PC-9 (cell line): ENCODE results near the gene GGCT. TPM values are rescaled to one million over a fixed set of nuclear protein-coding genes. Genes with fewer than 3 reads are reported as not detected.

Experiments used
- BruUV-seq: library from RNA; stranded (reverse); fragments of 400-500 nt; replicated peaks from 2 replicates; lab custom pipeline; 2021; lab: Mats Ljungman, UMichigan
- CTCF ChIA-PET: fragments of 300-600 bp; sonication (Branson Sonifier 250); formaldehyde crosslinking; loops from one replicate; lab custom pipeline; 2022; ENCODE audit warnings: antibody characterized with exemption; lab: Charles Lee
- POLR2A ChIA-PET: fragments of 300-600 bp; sonication (Branson Sonifier 250); formaldehyde crosslinking; loops from one replicate; lab custom pipeline; 2022; ENCODE audit warnings: antibody characterized with exemption; ENCODE audit not compliant: unreplicated experiment; lab: Charles Lee
- DNase-seq, 2 experiments: peaks; one replicate each; pipeline versions ENCODE4 v3.0.0 to v3.0.0-alpha.2; 2015 to 2022; ENCODE audit warnings: mixed read lengths in 1 of 2
- H2AFZ ChIP-seq: fragments of 200-600 bp; sonication (generic); 2 replicates; pipeline ENCODE4 v1.8.1; 2017; ENCODE audit warnings: antibody characterized with exemption
- H3F3A ChIP-seq: fragments of 200-600 bp; sonication (generic); 2 replicates; pipeline ENCODE4 v1.8.1; 2017; ENCODE audit warnings: antibody characterized with exemption, mild to moderate bottlenecking, low read depth; ENCODE audit not compliant: insufficient read depth
- H3K27ac ChIP-seq: fragments of 200-600 bp; sonication (generic); 2 replicates; pipeline ENCODE4 v1.6.1; 2016; ENCODE audit warnings: mixed run types
- H3K27me3 ChIP-seq: fragments of 200-600 bp; sonication (generic); 2 replicates; pipeline ENCODE4 v1.6.1; 2016; ENCODE audit warnings: low read depth, mixed run types; ENCODE audit not compliant: insufficient read depth
- H3K36me3 ChIP-seq: fragments of 200-600 bp; sonication (generic); 2 replicates; pipeline ENCODE4 v1.6.1; 2016; ENCODE audit warnings: low read depth, mixed run types
- H3K4me1 ChIP-seq: fragments of 200-600 bp; sonication (generic); replicated peaks from 2 replicates; pipeline ENCODE4 v1.6.1; 2016; ENCODE audit warnings: mixed run types; ENCODE audit not compliant: insufficient read depth
- H3K4me2 ChIP-seq: fragments of 200-600 bp; sonication (generic); 2 replicates; pipeline ENCODE4 v1.6.1; 2017; ENCODE audit warnings: mixed run types
- H3K4me3 ChIP-seq: fragments of 200-600 bp; sonication (generic); 2 replicates; pipeline ENCODE4 v1.6.1; 2016; ENCODE audit warnings: mixed run types
- H3K79me2 ChIP-seq: fragments of 200-600 bp; sonication (generic); 2 replicates; pipeline ENCODE4 v1.6.1; 2017; ENCODE audit warnings: low read depth, mixed run types
- H3K9me2 ChIP-seq: fragments of 200-600 bp; sonication (generic); 2 replicates; pipeline ENCODE4 v1.8.1; 2017; ENCODE audit warnings: mild to moderate bottlenecking; ENCODE audit not compliant: insufficient read depth
- H3K9me3 ChIP-seq: fragments of 200-600 bp; sonication (generic); 2 replicates; pipeline ENCODE4 v1.8.1; 2016; ENCODE audit warnings: low read depth; ENCODE audit not compliant: insufficient read depth
- H4K20me1 ChIP-seq: fragments of 200-600 bp; sonication (generic); 2 replicates; pipeline ENCODE4 v1.8.1; 2017; ENCODE audit not compliant: insufficient read depth
- EZH2 ChIP-seq: fragments of 200-600 bp; sonication (generic); IDR thresholded peaks from 2 replicates; pipeline ENCODE4 v1.8.0; 2017; ENCODE audit warnings: antibody characterized with exemption, low read depth
- intact Hi-C: fragments of 100-400 bp; cut with micrococcal nuclease; formaldehyde crosslinking; loops from one replicate; pipeline ENCODE4 v1.10.0; 2022; ENCODE audit not compliant: unreplicated experiment
- total RNA-seq: library from RNA; stranded (reverse); gene quantifications from 2 replicates; pipeline ENCODE4 v1.2.3, GENCODE V29; 2021
- TF ChIP-seq, protein P1 (sequence below): fragments of 200-600 bp; sonication (generic); conservative IDR thresholded peaks from 2 replicates; pipeline ENCODE4 v1.6.1; 2017; ENCODE audit warnings: mixed run types, antibody characterized with exemption, mild to moderate bottlenecking, moderate library complexity

GGCT gene
- total RNA-seq, 1 experiment from 2014 or later: 162 TPM

GRCh38 chr7:30465811-30466180 lies 38.8 kb downstream of the GGCT start:
- intact Hi-C loops: no loop called here
- Histone ChIP-seq H3K79me2 (peaks cover 18% of the 10 kb centered on the region), H4K20me1 (no peaks in the 10 kb centered on the region), H3K9me3 (no peaks in the 10 kb centered on the region), H3K4me2 (no peak overlapping the region), H3F3A (peaks cover under 1% of the 10 kb centered on the region; the same call in 1 of the 2 replicates), H2AFZ (no peak overlapping the region), H3K27me3 (no peaks in the 10 kb centered on the region), H3K36me3 (0 out of 2 replicates have a peak, but pooled peaks cover 7% of the 10 kb centered on the region), H3K9me2 (no peaks in the 10 kb centered on the region), H3K27ac (no peak overlapping the region), H3K4me1 (peaks cover 12% of the 10 kb centered on the region), H3K4me3 (no peak overlapping the region)
- TF ChIP-seq, protein P1, sequence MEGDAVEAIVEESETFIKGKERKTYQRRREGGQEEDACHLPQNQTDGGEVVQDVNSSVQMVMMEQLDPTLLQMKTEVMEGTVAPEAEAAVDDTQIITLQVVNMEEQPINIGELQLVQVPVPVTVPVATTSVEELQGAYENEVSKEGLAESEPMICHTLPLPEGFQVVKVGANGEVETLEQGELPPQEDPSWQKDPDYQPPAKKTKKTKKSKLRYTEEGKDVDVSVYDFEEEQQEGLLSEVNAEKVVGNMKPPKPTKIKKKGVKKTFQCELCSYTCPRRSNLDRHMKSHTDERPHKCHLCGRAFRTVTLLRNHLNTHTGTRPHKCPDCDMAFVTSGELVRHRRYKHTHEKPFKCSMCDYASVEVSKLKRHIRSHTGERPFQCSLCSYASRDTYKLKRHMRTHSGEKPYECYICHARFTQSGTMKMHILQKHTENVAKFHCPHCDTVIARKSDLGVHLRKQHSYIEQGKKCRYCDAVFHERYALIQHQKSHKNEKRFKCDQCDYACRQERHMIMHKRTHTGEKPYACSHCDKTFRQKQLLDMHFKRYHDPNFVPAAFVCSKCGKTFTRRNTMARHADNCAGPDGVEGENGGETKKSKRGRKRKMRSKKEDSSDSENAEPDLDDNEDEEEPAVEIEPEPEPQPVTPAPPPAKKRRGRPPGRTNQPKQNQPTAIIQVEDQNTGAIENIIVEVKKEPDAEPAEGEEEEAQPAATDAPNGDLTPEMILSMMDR: no peak
- TF ChIP-seq EZH2: no peak
- CTCF ChIA-PET: no interaction called here
- BruUV-seq: no TSS peak
- POLR2A ChIA-PET: interaction anchor here (0.5 to 0.6 kb wide), 2 partner anchors 182 to 304 kb away, joined by 3 to 28 read pairs; no protein-coding TSS in a partner anchor
- peak in 1 of 2 experiments; percentile 50 for DNase-seq

DNA sequence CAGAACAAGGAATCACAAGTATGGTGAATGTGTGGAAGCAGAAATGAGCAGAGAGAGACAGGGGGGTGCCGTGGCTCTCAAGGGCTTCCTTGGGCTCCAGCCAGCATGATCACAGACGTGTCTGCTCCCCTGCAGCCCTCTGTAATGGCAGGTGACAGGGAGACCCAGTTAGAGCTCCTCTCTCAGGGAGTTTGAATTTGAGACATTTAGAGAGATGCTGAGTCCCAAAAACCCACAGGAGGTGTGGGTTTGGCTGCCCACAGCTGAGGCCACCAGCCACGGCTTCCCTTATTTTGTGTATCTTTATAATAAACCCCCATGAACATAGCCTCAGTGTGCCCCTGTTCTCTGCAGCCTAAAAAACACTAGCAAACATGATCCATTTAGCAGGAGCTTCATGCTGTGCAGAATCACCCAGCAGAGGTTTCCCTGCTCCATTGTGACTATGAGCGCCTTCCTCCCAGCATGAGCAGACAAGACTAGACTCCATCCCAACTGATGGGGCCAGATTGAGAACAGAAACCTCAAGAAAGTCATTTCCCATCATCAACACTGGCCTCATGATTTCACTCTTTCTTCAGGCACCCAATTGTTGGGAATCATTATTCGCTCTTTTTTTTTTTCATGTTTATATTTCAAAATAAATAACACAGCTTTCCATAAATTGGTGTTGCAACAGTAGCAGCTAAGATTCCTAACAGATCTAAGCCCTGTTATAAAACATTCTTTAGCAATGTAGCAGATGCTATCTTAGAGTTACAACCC lies 39.4 kb downstream of the GGCT start:
- 0 out of 2 replicates have a peak, but pooled peaks cover 7% of the 10 kb centered on the region for H3K36me3 ChIP-seq
- intact Hi-C loops: no loop called here
- no peak for DNase-seq
- H3K4me1 ChIP-seq: peaks cover 18% of the 10 kb centered on the region
- CTCF ChIA-PET: no interaction called here
- no peak overlapping the region for H3K4me2 ChIP-seq
- no peaks in the 10 kb centered on the region for H3K9me3 ChIP-seq
- no peaks in the 10 kb centered on the region for H3K27me3 ChIP-seq
- TF ChIP-seq, protein P1: no peak
- TF ChIP-seq EZH2: no peak
- peaks cover 14% of the 10 kb centered on the region for H3K79me2 ChIP-seq
- peaks cover 7% of the 10 kb centered on the region; the same call in 1 of the 2 replicates for H3F3A ChIP-seq
- H2AFZ ChIP-seq: no peak overlapping the region
- H4K20me1 ChIP-seq: no peaks in the 10 kb centered on the region
- POLR2A ChIA-PET: interaction anchor here (0.5 to 0.6 kb wide), 2 partner anchors 181 to 305 kb away, joined by 3 to 28 read pairs; no protein-coding TSS in a partner anchor
- no TSS peak for BruUV-seq
- H3K27ac ChIP-seq: no peak overlapping the region
- H3K4me3 ChIP-seq: no peak overlapping the region
- no peaks in the 10 kb centered on the region for H3K9me2 ChIP-seq

- CTCF ChIA-PET: no interaction called here
- no peak for DNase-seq
- BruUV-seq: no TSS peak
Measured at GRCh38 chr7:30464231-30464671, 40.4 kb downstream of the GGCT start.

More at GRCh38 chr7:30464231-30464671, 40.4 kb downstream of the GGCT start:
- intact Hi-C loops: no loop called here
- Histone ChIP-seq H3K9me3 (no peaks in the 10 kb centered on the region), H3F3A (peaks cover 16% of the 10 kb centered on the region), H3K36me3 (0 out of 2 replicates have a peak, but pooled peaks cover 7% of the 10 kb centered on the region), H2AFZ (no peak overlapping the region), H3K9me2 (no peaks in the 10 kb centered on the region), H3K4me2 (no peak overlapping the region), H3K79me2 (peaks cover 14% of the 10 kb centered on the region), H3K27me3 (no peaks in the 10 kb centered on the region), H3K4me3 (no peak overlapping the region), H3K27ac (no peak overlapping the region), H3K4me1 (peaks cover 26% of the 10 kb centered on the region), H4K20me1 (no peaks in the 10 kb centered on the region)
- no peak for TF ChIP-seq EZH2
- TF ChIP-seq, protein P1: no peak
- POLR2A ChIA-PET: interaction anchor here (0.6 kb wide), 1 partner anchor 17 kb away, joined by 3 read pairs; no protein-coding TSS in a partner anchor
